Endothelial cell of umbilical vein (primary cell): Measurements from ENCODE around the gene SOCS7.
"Not testable (repeated sequence)": the region's sequence is repeated elsewhere in the genome, so short reads cannot be mapped to it uniquely, and the experiment has no call there.

Experiments used
- CTCF ChIP-seq, 2 donors: IDR thresholded peaks; 1 replicate in 1 of 2; 2 replicates in 1 of 2; pipeline ENCODE4 v1.5.1; 2011; ENCODE audit warnings: low read length in 2 of 2, mild to moderate bottlenecking in 2 of 2, moderate library complexity in 2 of 2, control low read depth in 1 of 2, inconsistent platforms in 1 of 2, low read depth in 1 of 2; ENCODE audit not compliant: insufficient read depth in 1 of 2; ENCODE audit errors: extremely low read depth in 1 of 2
- EZH2 ChIP-seq: IDR thresholded peaks from 2 replicates; pipeline ENCODE4 v1.6.1; 2012; ENCODE audit warnings: borderline replicate concordance, low read depth, mild to moderate bottlenecking, moderate library complexity, low read length, inconsistent platforms; ENCODE audit not compliant: severe bottlenecking
- JUN ChIP-seq: IDR thresholded peaks from 2 replicates; pipeline ENCODE4 v1.6.1; 2011; ENCODE audit warnings: borderline replicate concordance, low read depth; ENCODE audit not compliant: insufficient read length, insufficient read depth
- MAX ChIP-seq: IDR thresholded peaks from 2 replicates; pipeline ENCODE4 v1.6.1; 2011; ENCODE audit not compliant: insufficient read depth, insufficient read length
- MYC ChIP-seq: IDR thresholded peaks from one replicate; pipeline ENCODE4 v1.6.1; 2011; ENCODE audit warnings: mild to moderate bottlenecking, low read depth, low read length
- POLR2A ChIP-seq: IDR thresholded peaks from 2 replicates; pipeline ENCODE4 v1.6.1; 2012; ENCODE audit warnings: low read depth, mild to moderate bottlenecking, control low read depth, low read length
- POLR2AphosphoS5 ChIP-seq: IDR thresholded peaks from 2 replicates; pipeline ENCODE4 v1.6.1; 2012; ENCODE audit warnings: low read depth, mild to moderate bottlenecking, control low read depth, low read length, moderate library complexity; ENCODE audit not compliant: insufficient read depth

DNA sequence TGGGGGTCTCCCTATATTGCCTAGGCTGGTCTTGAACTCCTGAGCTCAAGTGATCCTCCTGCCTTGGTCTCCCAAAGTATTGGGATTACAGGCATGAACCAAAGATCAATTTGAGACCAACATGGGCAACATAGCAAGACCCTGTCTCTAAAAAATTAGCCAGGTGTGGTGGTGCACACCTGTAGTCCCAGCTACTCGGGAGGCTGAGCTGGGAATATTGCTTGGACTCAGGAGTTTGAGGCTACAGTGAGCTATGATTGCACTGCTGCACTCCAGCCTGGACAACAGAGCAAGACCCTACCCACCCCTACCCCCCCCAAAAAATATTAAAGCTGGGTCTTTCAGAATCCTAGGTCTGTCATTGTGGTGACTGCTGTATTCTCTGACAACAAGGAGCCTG is 85.7 kb downstream of the SOCS7 start:
- TF ChIP-seq CTCF (IDR thresholded peaks at IDR 0.05; ENCODE audit: extremely low read depth in 1 of 2, insufficient read depth in 1 of 2, low read depth in 1 of 2, low read length in 2 of 2); MAX; EZH2; JUN; POLR2AphosphoS5; POLR2A; MYC: not testable (repeated sequence)
